K562 (cell line): ENCODE measurements around the gene OR10D3. TPM values are rescaled to one million over a fixed set of nuclear protein-coding genes. Genes with fewer than 3 reads are reported as not detected.
A peak's percentile ranks its signal among the peaks of the same experiment; 100 is the strongest.

Experiments
- ARID1B ChIP-seq: fragments of 450-650 bp; IDR thresholded peaks from 2 replicates; pipeline ENCODE4 v1.6.1; 2016; ENCODE audit warnings: antibody characterized with exemption, mild to moderate bottlenecking, inconsistent platforms
- CEBPG ChIP-seq, 3 experiments: fragments of 200-800 bp in 1 of 3; sonication (Bioruptor generic) in 1 of 3; sonication (generic) in 1 of 3; formaldehyde crosslinking in 1 of 3; IDR thresholded peaks in 2 of 3; conservative IDR thresholded peaks in 1 of 3; 2 replicates each; pipeline versions ENCODE4 v1.6.1 to v1.8.0; 2016 to 2022; ENCODE audit warnings: missing compliant biosample characterization in 2 of 3, missing genetic modification characterization in 2 of 3, mild to moderate bottlenecking in 1 of 3, missing genetic modification reagents in 1 of 3
- CREB3L1 ChIP-seq: fragments of 450-650 bp; IDR thresholded peaks from 2 replicates; pipeline ENCODE4 v1.6.1; 2014; ENCODE audit warnings: low read depth, mild to moderate bottlenecking, moderate library complexity, borderline replicate concordance
- CREM ChIP-seq: IDR thresholded peaks from 2 replicates; pipeline ENCODE4 v1.6.1; 2014; ENCODE audit warnings: antibody characterized with exemption, low read depth
- ELF4 ChIP-seq: fragments of 450-650 bp; formaldehyde crosslinking; IDR thresholded peaks from 2 replicates; pipeline ENCODE4 v1.4.0; 2022; ENCODE audit warnings: missing genetic modification characterization
- ETS2 ChIP-seq: IDR thresholded peaks from 2 replicates; pipeline ENCODE4 v1.6.1; 2016; ENCODE audit warnings: borderline replicate concordance, missing genetic modification characterization, mild to moderate bottlenecking, moderate library complexity, missing compliant biosample characterization; ENCODE audit not compliant: poor library complexity, severe bottlenecking
- FOXP1 ChIP-seq: sonication (generic); formaldehyde crosslinking; IDR thresholded peaks from 2 replicates; pipeline ENCODE4 v1.8.0; 2022; ENCODE audit warnings: mild to moderate bottlenecking, missing genetic modification reagents
- HDAC1 ChIP-seq, 2 experiments: fragments of 450-650 bp; IDR thresholded peaks; 2 replicates each; pipeline ENCODE4 v1.6.1; 2016 to 2017; ENCODE audit warnings: inconsistent platforms in 1 of 2, mild to moderate bottlenecking in 1 of 2, moderate library complexity in 1 of 2
- HDAC3 ChIP-seq: fragments of 450-650 bp; IDR thresholded peaks from 2 replicates; pipeline ENCODE4 v1.6.1; 2018; ENCODE audit warnings: borderline replicate concordance, mild to moderate bottlenecking, moderate library complexity; ENCODE audit not compliant: partially characterized antibody
- SAFB ChIP-seq: fragments of 200-400 bp; formaldehyde crosslinking; IDR thresholded peaks from 2 replicates; pipeline ENCODE4 v1.6.1; 2017; ENCODE audit warnings: low read depth, low read length, borderline replicate concordance
- SMARCC2 ChIP-seq: fragments of 450-650 bp; IDR thresholded peaks from 2 replicates; pipeline ENCODE4 v1.6.1; 2017; ENCODE audit warnings: antibody characterized with exemption, moderate library complexity, mild to moderate bottlenecking, low read depth
- SP2 ChIP-seq: IDR thresholded peaks from 2 replicates; pipeline ENCODE4 v1.6.1; 2011; ENCODE audit warnings: mild to moderate bottlenecking, low read depth, low read length, moderate library complexity; ENCODE audit not compliant: poor library complexity, severe bottlenecking; ENCODE audit errors: extremely low read depth
- SREBF1 ChIP-seq: fragments of 150-350 bp; IDR thresholded peaks from 2 replicates; pipeline ENCODE4 v1.6.1; 2014; ENCODE audit warnings: antibody characterized with exemption, low read depth, low read length, borderline replicate concordance
- SRF ChIP-seq, 2 experiments: fragments of 250-450, 450-650 bp in 1 of 2; sonication (Bioruptor Pico) in 1 of 2; sonication (generic) in 1 of 2; formaldehyde crosslinking; IDR thresholded peaks; 2 replicates each; pipeline versions ENCODE4 v1.5.0 to v1.5.1; 2020 to 2022; ENCODE audit warnings: mild to moderate bottlenecking in 1 of 2, missing genetic modification reagents in 1 of 2
- THAP7 ChIP-seq: fragments of 250-450 bp; sonication (Bioruptor Pico); IDR thresholded peaks from 2 replicates; pipeline ENCODE4 v1.5.0; 2021
- ZNF311 ChIP-seq: fragments of 250-450 bp; sonication (Bioruptor Pico); IDR thresholded peaks from 2 replicates; pipeline ENCODE4 v1.4.0; 2020; ENCODE audit warnings: mild to moderate bottlenecking, moderate library complexity
- ZNF354B ChIP-seq: fragments of 250-450 bp; sonication (Bioruptor Pico); IDR thresholded peaks from 2 replicates; pipeline ENCODE4 v1.4.0; 2020
- ZNF584 ChIP-seq: fragments of 200-800 bp; sonication (Bioruptor generic); IDR thresholded peaks from 2 replicates; pipeline ENCODE4 v1.6.1; 2016; ENCODE audit warnings: low read depth, mild to moderate bottlenecking, missing genetic modification characterization, missing compliant biosample characterization
- ZNF778 ChIP-seq: fragments of 450-650 bp; formaldehyde crosslinking; IDR thresholded peaks from 2 replicates; pipeline ENCODE4 v1.4.0; 2020; ENCODE audit warnings: mild to moderate bottlenecking, moderate library complexity
- ZSCAN32 ChIP-seq: fragments of 450-650 bp; formaldehyde crosslinking; IDR thresholded peaks from 2 replicates; pipeline ENCODE4 v1.4.0; 2020; ENCODE audit warnings: mild to moderate bottlenecking, moderate library complexity
- polyA plus RNA-seq, 8 experiments: library from polyadenylated mRNA; depleted of rRNA in 4 of 8; stranded (reverse) in 5 of 8; unstranded in 3 of 8; fragments of >200 nt; fragmentation: Nextera tagmentation in 2 of 8; fragmentation: Illumina TruSeq in 1 of 8; extraction: Ambion mirVana in 2 of 8; extraction: Trizol in 1 of 8; gene quantifications; 2 replicates each; pipeline versions ENCODE4 v1.2.1 to v1.2.3, GENCODE V29; 2011 to 2014; ENCODE audit warnings: inconsistent platforms in 1 of 8, missing spikeins in 1 of 8
- total RNA-seq, 7 experiments: library from RNA; depleted of rRNA in 6 of 7; stranded (reverse); fragments of >200 nt in 6 of 7; fragmentation: Illumina TruSeq in 2 of 7; extraction: Trizol in 2 of 7; gene quantifications; 2 replicates each; pipeline versions ENCODE4 v1.2.1 to v1.2.3, GENCODE V29; 2011 to 2021; ENCODE audit warnings: low replicate concordance in 1 of 7
- TF ChIP-seq, protein P1 (sequence below): sonication (generic); formaldehyde crosslinking; IDR thresholded peaks from 2 replicates; pipeline ENCODE4 v1.8.0; 2023; ENCODE audit warnings: mild to moderate bottlenecking, missing genetic modification reagents

Gene OR10D3
- total and polyA plus RNA-seq, 9 of the 15 experiments (the other 6 are each of a cell fraction or from before 2014, with no cell fraction given) = 0.07 to 2.9 (median 0.80) TPM; not detected in 1

GRCh38 chr11:124207102-124207792 lies 24.1 kb downstream of the OR10D3 start (continued):
- TF ChIP-seq SP2 = no peak
- TF ChIP-seq SAFB = no peak
- no peak for TF ChIP-seq FOXP1
- peak; percentile 86 for TF ChIP-seq ZNF311 (CRISPR knock-in tag)
- TF ChIP-seq CEBPG (CRISPR knock-in tag; IDR thresholded peaks at IDR 0.05) = peak; percentile 62; the same call in 1 of the 2 replicates
- TF ChIP-seq CEBPG (tag; conservative IDR thresholded peaks at IDR 0.05 in 1 of 2, IDR thresholded peaks at IDR 0.05 in 1 of 2) = peak; percentile 72 to 79
- TF ChIP-seq, protein P1, sequence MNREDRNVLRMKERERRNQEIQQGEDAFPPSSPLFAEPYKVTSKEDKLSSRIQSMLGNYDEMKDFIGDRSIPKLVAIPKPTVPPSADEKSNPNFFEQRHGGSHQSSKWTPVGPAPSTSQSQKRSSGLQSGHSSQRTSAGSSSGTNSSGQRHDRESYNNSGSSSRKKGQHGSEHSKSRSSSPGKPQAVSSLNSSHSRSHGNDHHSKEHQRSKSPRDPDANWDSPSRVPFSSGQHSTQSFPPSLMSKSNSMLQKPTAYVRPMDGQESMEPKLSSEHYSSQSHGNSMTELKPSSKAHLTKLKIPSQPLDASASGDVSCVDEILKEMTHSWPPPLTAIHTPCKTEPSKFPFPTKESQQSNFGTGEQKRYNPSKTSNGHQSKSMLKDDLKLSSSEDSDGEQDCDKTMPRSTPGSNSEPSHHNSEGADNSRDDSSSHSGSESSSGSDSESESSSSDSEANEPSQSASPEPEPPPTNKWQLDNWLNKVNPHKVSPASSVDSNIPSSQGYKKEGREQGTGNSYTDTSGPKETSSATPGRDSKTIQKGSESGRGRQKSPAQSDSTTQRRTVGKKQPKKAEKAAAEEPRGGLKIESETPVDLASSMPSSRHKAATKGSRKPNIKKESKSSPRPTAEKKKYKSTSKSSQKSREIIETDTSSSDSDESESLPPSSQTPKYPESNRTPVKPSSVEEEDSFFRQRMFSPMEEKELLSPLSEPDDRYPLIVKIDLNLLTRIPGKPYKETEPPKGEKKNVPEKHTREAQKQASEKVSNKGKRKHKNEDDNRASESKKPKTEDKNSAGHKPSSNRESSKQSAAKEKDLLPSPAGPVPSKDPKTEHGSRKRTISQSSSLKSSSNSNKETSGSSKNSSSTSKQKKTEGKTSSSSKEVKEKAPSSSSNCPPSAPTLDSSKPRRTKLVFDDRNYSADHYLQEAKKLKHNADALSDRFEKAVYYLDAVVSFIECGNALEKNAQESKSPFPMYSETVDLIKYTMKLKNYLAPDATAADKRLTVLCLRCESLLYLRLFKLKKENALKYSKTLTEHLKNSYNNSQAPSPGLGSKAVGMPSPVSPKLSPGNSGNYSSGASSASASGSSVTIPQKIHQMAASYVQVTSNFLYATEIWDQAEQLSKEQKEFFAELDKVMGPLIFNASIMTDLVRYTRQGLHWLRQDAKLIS (CRISPR knock-in tag) = 0 out of 2 replicates have a peak, but pooled peaks have one; percentile 34
- TF ChIP-seq THAP7 = no peak
- peak; percentile 95 for TF ChIP-seq ELF4 (CRISPR knock-in tag)
- TF ChIP-seq SRF (CRISPR knock-in tag; IDR thresholded peaks at IDR 0.05) = 0 out of 4 replicates have a peak, but pooled peaks of 1 of the 2 experiments have one; percentile 45
- peak; percentile 98 for TF ChIP-seq ARID1B
- TF ChIP-seq ZNF354B (CRISPR knock-in tag) = peak; percentile 59; the same call in 1 of the 2 replicates
- TF ChIP-seq ZNF584 (CRISPR knock-in tag) = peak; percentile 98
- no peak for TF ChIP-seq SREBF1
- TF ChIP-seq ZSCAN32 = peak; percentile 30; the same call in 1 of the 2 replicates
- peak; percentile 84 for TF ChIP-seq CREM
- peak; percentile 89 for TF ChIP-seq SMARCC2
- TF ChIP-seq ETS2 (tag) = no peak
- peak; percentile 78 for TF ChIP-seq HDAC3
- no peak for TF ChIP-seq ZNF778 (CRISPR knock-in tag)
- TF ChIP-seq HDAC1 (IDR thresholded peaks at IDR 0.05) = peak in 1 of 2 experiments; percentile 88; a peak in 2 of 4 replicates
- 0 out of 2 replicates have a peak, but pooled peaks have one; percentile 40 for TF ChIP-seq CREB3L1
